H1 (cell line): ENCODE results near the gene PLCB1. TPM values are rescaled to one million over a fixed set of nuclear protein-coding genes. Genes with fewer than 3 reads are reported as not detected.

Experiments
- CBX5 ChIP-seq: fragments of 300-800, 300-1000 bp; sonication (generic); IDR thresholded peaks from 2 replicates; pipeline ENCODE4 v1.7.1; 2016; ENCODE audit warnings: antibody characterized with exemption, low read length, low read depth
- CEBPB ChIP-seq: IDR thresholded peaks from 2 replicates; pipeline ENCODE4 v1.6.1; 2012; ENCODE audit warnings: low read depth, low read length
- EZH2 ChIP-seq: fragments of 200-600 bp; sonication (generic); IDR thresholded peaks from 2 replicates; pipeline ENCODE4 v1.7.1; 2012; ENCODE audit warnings: low read depth, mild to moderate bottlenecking, moderate library complexity, low read length, inconsistent platforms; ENCODE audit not compliant: severe bottlenecking
- GTF2F1 ChIP-seq: IDR thresholded peaks from 2 replicates; pipeline ENCODE4 v1.6.1; 2012; ENCODE audit warnings: low read depth, low read length, improper control_type of control experiment, borderline replicate concordance
- HDAC6 ChIP-seq: IDR thresholded peaks from one replicate; pipeline ENCODE4 v1.7.1; 2012; ENCODE audit warnings: low read depth, mild to moderate bottlenecking, inconsistent platforms, low read length, moderate library complexity
- PHF8 ChIP-seq: fragments of 200-600 bp; sonication (generic); conservative IDR thresholded peaks from 2 replicates; pipeline ENCODE4 v1.7.1; 2012; ENCODE audit warnings: low read depth, mild to moderate bottlenecking, inconsistent platforms, low read length, moderate library complexity
- POLR2A ChIP-seq, 2 experiments: IDR thresholded peaks; 1 replicate in 1 of 2; 2 replicates in 1 of 2; pipeline ENCODE4 v1.6.1; 2011; ENCODE audit warnings: low read depth in 2 of 2, low read length in 2 of 2, mild to moderate bottlenecking in 2 of 2; ENCODE audit errors: control extremely low read depth in 1 of 2
- POLR2AphosphoS5 ChIP-seq: IDR thresholded peaks from 2 replicates; pipeline ENCODE4 v1.6.1; 2011; ENCODE audit warnings: low read depth, low read length
- SAP30 ChIP-seq: fragments of 300-600 bp; sonication (generic); IDR thresholded peaks from 2 replicates; pipeline ENCODE4 v1.7.1; 2012; ENCODE audit warnings: low read length, moderate library complexity, mild to moderate bottlenecking, inconsistent platforms; ENCODE audit not compliant: insufficient read depth, insufficient replicate concordance
- SRF ChIP-seq: IDR thresholded peaks from 2 replicates; pipeline ENCODE4 v1.6.1; 2011; ENCODE audit warnings: mild to moderate bottlenecking, low read depth, low read length, moderate library complexity
- YY1 ChIP-seq: IDR thresholded peaks from 2 replicates; pipeline ENCODE4 v1.6.1; 2011; ENCODE audit warnings: low read depth, mild to moderate bottlenecking, low read length
- polyA plus RNA-seq, 7 experiments: library from polyadenylated mRNA; depleted of rRNA in 3 of 7; stranded (reverse) in 5 of 7; unstranded in 2 of 7; fragments of >200 nt in 5 of 7; fragments of 200-250 nt in 2 of 7; gene quantifications; 1 replicate in 5 of 7; 2 replicates in 1 of 7; 4 replicates in 1 of 7; pipeline versions ENCODE4 v1.2.1 to v1.2.3, GENCODE V29; 2011 to 2013; ENCODE audit warnings: missing spikeins in 2 of 7, mixed read lengths in 2 of 7
- total RNA-seq: library from RNA; stranded (reverse); fragmentation: NEBNext Ultra II Directional; extraction: Animal tissue kit (Norgen Biotek cat#: 25700); gene quantifications from 2 replicates; pipeline ENCODE4 v1.2.1, GENCODE V29; 2021
- TF ChIP-seq, protein P1 (sequence below): IDR thresholded peaks from 2 replicates; pipeline ENCODE4 v1.6.1; 2011; ENCODE audit warnings: low read length, improper control_type of control experiment

PLCB1 gene
- total and polyA plus RNA-seq, 2 of the 8 experiments (the other 6 are each of a cell fraction or from before 2014, with no cell fraction given), result 2.6 to 9.1 TPM

DNA sequence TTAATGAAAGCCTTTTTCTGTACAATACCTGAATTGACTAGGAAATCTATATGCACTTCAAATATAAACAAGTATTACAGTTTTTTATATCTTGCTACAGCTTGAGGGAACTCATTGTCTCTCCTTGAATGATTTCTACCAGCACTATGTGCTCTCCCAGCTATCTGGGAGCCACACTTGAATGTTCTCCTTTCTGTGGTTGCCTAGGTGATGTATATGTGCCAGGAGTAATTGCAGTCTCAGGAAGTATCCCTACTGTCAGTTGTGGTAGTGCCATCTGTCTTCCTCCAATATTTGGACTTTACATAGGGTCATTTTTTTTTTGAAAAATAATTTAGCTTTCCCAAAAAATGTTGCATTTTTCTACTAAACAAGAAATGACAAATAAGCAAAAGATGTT is 648.8 kb downstream of the PLCB1 start (continued):
- no peak for TF ChIP-seq SAP30
- no peak for TF ChIP-seq YY1
- no peak for TF ChIP-seq EZH2
- TF ChIP-seq, protein P1, sequence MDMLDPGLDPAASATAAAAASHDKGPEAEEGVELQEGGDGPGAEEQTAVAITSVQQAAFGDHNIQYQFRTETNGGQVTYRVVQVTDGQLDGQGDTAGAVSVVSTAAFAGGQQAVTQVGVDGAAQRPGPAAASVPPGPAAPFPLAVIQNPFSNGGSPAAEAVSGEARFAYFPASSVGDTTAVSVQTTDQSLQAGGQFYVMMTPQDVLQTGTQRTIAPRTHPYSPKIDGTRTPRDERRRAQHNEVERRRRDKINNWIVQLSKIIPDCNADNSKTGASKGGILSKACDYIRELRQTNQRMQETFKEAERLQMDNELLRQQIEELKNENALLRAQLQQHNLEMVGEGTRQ, result no peak
- TF ChIP-seq GTF2F1, result no peak
- TF ChIP-seq SRF, result no peak
- TF ChIP-seq CEBPB, result no peak
- TF ChIP-seq CBX5, result no peak
- no peak for TF ChIP-seq HDAC6
- no peak for TF ChIP-seq POLR2A (IDR thresholded peaks at IDR 0.05; ENCODE audit: control extremely low read depth in 1 of 2, low read depth in 2 of 2, low read length in 2 of 2)
- TF ChIP-seq PHF8, result no peak
- no peak for TF ChIP-seq POLR2AphosphoS5
